Neural cell (in vitro differentiated cells): ENCODE measurements around the gene MAP2K6. TPM values are rescaled to one million over a fixed set of nuclear protein-coding genes. Genes with fewer than 3 reads are reported as not detected.

Source experiments
- H2AFZ ChIP-seq: fragments of 200-600, 300-800 bp; sonication (generic), shearing (Covaris generic); 2 replicates; pipeline ENCODE4 v1.6.0; 2014; ENCODE audit warnings: low read depth, mild to moderate bottlenecking, antibody characterized with exemption, low read length, moderate library complexity
- H3F3A ChIP-seq: fragments of 200-600 bp; shearing (Covaris generic); 2 replicates; pipeline ENCODE4 v1.6.1; 2016; ENCODE audit warnings: mild to moderate bottlenecking, moderate library complexity, mixed read lengths, antibody characterized with exemption, low read length; ENCODE audit not compliant: insufficient read depth, poor library complexity, severe bottlenecking
- H3K27ac ChIP-seq: fragments of 200-600, 300-800 bp; sonication (generic), shearing (Covaris generic); 2 replicates; pipeline ENCODE4 v1.5.1; 2014; ENCODE audit warnings: mild to moderate bottlenecking, low read length, moderate library complexity
- H3K27me3 ChIP-seq: fragments of 300-800, 200-600 bp; sonication (generic), shearing (Covaris generic); 2 replicates; pipeline ENCODE4 v1.6.0; 2014; ENCODE audit warnings: mild to moderate bottlenecking, low read depth, low read length, moderate library complexity; ENCODE audit not compliant: insufficient read depth
- H3K36me3 ChIP-seq: fragments of 300-800, 200-600 bp; sonication (generic), shearing (Covaris generic); 2 replicates; pipeline ENCODE4 v1.5.1; 2014; ENCODE audit warnings: mild to moderate bottlenecking, antibody characterized with exemption, low read length, moderate library complexity; ENCODE audit not compliant: insufficient read depth
- H3K4me2 ChIP-seq: fragments of 300-800, 200-600 bp; sonication (generic), shearing (Covaris generic); 2 replicates; pipeline ENCODE4 v1.6.0; 2014; ENCODE audit warnings: mild to moderate bottlenecking, low read length
- H3K4me3 ChIP-seq: fragments of 300-800, 200-600 bp; sonication (generic), shearing (Covaris generic); 2 replicates; pipeline ENCODE4 v1.5.1; 2014; ENCODE audit warnings: mild to moderate bottlenecking, low read length, moderate library complexity
- H3K79me2 ChIP-seq: fragments of 200-600 bp; shearing (Covaris generic); replicated peaks from 2 replicates; pipeline ENCODE4 v1.6.0; 2014; ENCODE audit warnings: mild to moderate bottlenecking, low read length, moderate library complexity; ENCODE audit not compliant: insufficient read depth
- H3K9ac ChIP-seq: fragments of 300-800, 200-600 bp; sonication (generic), shearing (Covaris generic); 2 replicates; pipeline ENCODE4 v1.6.1; 2016; ENCODE audit warnings: mild to moderate bottlenecking, low read length, mixed read lengths
- H3K9me2 ChIP-seq: fragments of 200-600 bp; shearing (Covaris generic); 2 replicates; pipeline ENCODE4 v1.6.1; 2016; ENCODE audit warnings: mild to moderate bottlenecking, low read length, mixed read lengths; ENCODE audit not compliant: insufficient read depth
- H3K9me3 ChIP-seq: fragments of 200-600, 300-800 bp; sonication (generic), shearing (Covaris generic); 2 replicates; pipeline ENCODE4 v1.6.1; 2016; ENCODE audit warnings: mild to moderate bottlenecking, mixed run types, low read length, moderate library complexity, mixed read lengths
- H4K20me1 ChIP-seq: fragments of 200-600 bp; shearing (Covaris generic); 2 replicates; pipeline ENCODE4 v1.6.1; 2016; ENCODE audit warnings: mild to moderate bottlenecking, mixed run types; ENCODE audit not compliant: insufficient read depth
- EP300 ChIP-seq: fragments of 450-650 bp; conservative IDR thresholded peaks from 2 replicates; pipeline ENCODE4 v1.6.1; 2014; ENCODE audit warnings: antibody characterized with exemption, mild to moderate bottlenecking, moderate library complexity; ENCODE audit not compliant: poor library complexity, severe bottlenecking
- EZH2 ChIP-seq: fragments of 200-600, 300-800 bp; shearing (Covaris generic), sonication (generic); IDR thresholded peaks from 2 replicates; pipeline ENCODE4 v1.6.1; 2014; ENCODE audit warnings: antibody characterized with exemption, low read length, borderline replicate concordance, mild to moderate bottlenecking; ENCODE audit not compliant: insufficient read depth, poor library complexity, severe bottlenecking
- MXI1 ChIP-seq: fragments of 450-650 bp; conservative IDR thresholded peaks from 2 replicates; pipeline ENCODE4 v1.6.1; 2014; ENCODE audit warnings: antibody characterized with exemption, mild to moderate bottlenecking; ENCODE audit not compliant: poor library complexity, severe bottlenecking
- POLR2AphosphoS5 ChIP-seq: IDR thresholded peaks from 2 replicates; pipeline ENCODE4 v1.6.1; 2012
- RAD21 ChIP-seq: fragments of 450-650 bp; conservative IDR thresholded peaks from 2 replicates; pipeline ENCODE4 v1.6.1; 2014; ENCODE audit warnings: antibody characterized with exemption, mild to moderate bottlenecking, moderate library complexity
- SMC3 ChIP-seq: fragments of 450-650 bp; conservative IDR thresholded peaks from 2 replicates; pipeline ENCODE4 v1.6.1; 2014; ENCODE audit warnings: antibody characterized with exemption, mild to moderate bottlenecking, moderate library complexity; ENCODE audit not compliant: poor library complexity
- TAF1 ChIP-seq: IDR thresholded peaks from 2 replicates; pipeline ENCODE4 v1.6.1; 2012; ENCODE audit warnings: low read depth
- polyA plus RNA-seq: library from polyadenylated mRNA; depleted of rRNA; stranded (reverse); fragments of >200 nt; gene quantifications from 2 replicates; pipeline ENCODE4 v1.2.3, GENCODE V29; 2014
- TF ChIP-seq, protein P1 (sequence below): IDR thresholded peaks from 2 replicates; pipeline ENCODE4 v1.6.1; 2012; ENCODE audit warnings: borderline replicate concordance
- TF ChIP-seq, protein P2 (sequence below): fragments of 450-650 bp; IDR thresholded peaks from 2 replicates; pipeline ENCODE4 v1.5.1; 2014; ENCODE audit warnings: antibody characterized with exemption, mild to moderate bottlenecking, moderate library complexity; ENCODE audit not compliant: poor library complexity, severe bottlenecking

Gene MAP2K6
- polyA plus RNA-seq, 1 donor from 2014 or later: 10.5 TPM

DNA sequence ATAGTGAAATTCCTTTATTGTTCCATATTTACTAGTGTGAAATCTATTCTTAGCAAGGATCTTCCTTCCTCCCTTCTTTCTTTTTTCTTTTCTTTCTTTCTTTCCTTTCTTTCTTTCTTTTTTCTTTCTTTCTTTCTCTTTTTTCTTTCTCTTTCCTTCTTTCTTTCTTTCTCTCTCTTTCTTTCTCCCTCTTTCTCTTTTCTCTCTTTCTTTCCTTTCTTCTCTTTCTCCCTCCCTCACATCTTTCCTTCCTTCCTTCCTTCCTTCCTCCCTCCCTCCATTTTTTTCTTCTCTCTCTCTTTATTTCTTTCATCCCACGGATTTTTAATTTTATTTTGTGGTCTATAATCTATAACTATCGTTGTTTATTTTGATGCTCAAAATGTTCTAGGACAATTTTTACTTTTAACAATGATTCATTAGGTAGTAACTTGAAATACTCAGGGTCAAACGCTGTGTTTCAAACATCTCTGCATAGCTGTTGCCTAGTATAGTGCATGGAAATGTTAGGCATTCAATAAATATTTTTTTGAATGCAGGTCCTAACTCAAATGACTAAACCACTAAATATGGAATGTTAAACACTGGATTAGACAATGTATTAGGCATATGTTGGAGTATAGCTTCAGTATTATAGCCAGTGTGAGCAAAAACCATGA lies 178.3 kb downstream of the MAP2K6 start:
- no peaks in the 10 kb centered on the region for H3K9me2 ChIP-seq
- TF ChIP-seq EZH2 (no peak), SMC3 (no peak), EP300 (no peak), RAD21 (no peak), MXI1 (no peak), TAF1 (no peak), POLR2AphosphoS5 (no peak)
- TF ChIP-seq, protein P1, sequence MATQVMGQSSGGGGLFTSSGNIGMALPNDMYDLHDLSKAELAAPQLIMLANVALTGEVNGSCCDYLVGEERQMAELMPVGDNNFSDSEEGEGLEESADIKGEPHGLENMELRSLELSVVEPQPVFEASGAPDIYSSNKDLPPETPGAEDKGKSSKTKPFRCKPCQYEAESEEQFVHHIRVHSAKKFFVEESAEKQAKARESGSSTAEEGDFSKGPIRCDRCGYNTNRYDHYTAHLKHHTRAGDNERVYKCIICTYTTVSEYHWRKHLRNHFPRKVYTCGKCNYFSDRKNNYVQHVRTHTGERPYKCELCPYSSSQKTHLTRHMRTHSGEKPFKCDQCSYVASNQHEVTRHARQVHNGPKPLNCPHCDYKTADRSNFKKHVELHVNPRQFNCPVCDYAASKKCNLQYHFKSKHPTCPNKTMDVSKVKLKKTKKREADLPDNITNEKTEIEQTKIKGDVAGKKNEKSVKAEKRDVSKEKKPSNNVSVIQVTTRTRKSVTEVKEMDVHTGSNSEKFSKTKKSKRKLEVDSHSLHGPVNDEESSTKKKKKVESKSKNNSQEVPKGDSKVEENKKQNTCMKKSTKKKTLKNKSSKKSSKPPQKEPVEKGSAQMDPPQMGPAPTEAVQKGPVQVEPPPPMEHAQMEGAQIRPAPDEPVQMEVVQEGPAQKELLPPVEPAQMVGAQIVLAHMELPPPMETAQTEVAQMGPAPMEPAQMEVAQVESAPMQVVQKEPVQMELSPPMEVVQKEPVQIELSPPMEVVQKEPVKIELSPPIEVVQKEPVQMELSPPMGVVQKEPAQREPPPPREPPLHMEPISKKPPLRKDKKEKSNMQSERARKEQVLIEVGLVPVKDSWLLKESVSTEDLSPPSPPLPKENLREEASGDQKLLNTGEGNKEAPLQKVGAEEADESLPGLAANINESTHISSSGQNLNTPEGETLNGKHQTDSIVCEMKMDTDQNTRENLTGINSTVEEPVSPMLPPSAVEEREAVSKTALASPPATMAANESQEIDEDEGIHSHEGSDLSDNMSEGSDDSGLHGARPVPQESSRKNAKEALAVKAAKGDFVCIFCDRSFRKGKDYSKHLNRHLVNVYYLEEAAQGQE: no peak
- TF ChIP-seq, protein P2, sequence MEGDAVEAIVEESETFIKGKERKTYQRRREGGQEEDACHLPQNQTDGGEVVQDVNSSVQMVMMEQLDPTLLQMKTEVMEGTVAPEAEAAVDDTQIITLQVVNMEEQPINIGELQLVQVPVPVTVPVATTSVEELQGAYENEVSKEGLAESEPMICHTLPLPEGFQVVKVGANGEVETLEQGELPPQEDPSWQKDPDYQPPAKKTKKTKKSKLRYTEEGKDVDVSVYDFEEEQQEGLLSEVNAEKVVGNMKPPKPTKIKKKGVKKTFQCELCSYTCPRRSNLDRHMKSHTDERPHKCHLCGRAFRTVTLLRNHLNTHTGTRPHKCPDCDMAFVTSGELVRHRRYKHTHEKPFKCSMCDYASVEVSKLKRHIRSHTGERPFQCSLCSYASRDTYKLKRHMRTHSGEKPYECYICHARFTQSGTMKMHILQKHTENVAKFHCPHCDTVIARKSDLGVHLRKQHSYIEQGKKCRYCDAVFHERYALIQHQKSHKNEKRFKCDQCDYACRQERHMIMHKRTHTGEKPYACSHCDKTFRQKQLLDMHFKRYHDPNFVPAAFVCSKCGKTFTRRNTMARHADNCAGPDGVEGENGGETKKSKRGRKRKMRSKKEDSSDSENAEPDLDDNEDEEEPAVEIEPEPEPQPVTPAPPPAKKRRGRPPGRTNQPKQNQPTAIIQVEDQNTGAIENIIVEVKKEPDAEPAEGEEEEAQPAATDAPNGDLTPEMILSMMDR: no peak
- no peaks in the 10 kb centered on the region for H3K9me3 ChIP-seq
- H3K9ac ChIP-seq: no peak overlapping the region
- H2AFZ ChIP-seq: no peak overlapping the region
- no peak overlapping the region for H3K4me3 ChIP-seq
- no peaks in the 10 kb centered on the region for H4K20me1 ChIP-seq
- H3K36me3 ChIP-seq: no peaks in the 10 kb centered on the region
- H3K27me3 ChIP-seq: no peaks in the 10 kb centered on the region
- H3F3A ChIP-seq: no peaks in the 10 kb centered on the region
- no peak overlapping the region for H3K27ac ChIP-seq
- H3K79me2 ChIP-seq: no peaks in the 10 kb centered on the region
- no peak overlapping the region for H3K4me2 ChIP-seq

DNA sequence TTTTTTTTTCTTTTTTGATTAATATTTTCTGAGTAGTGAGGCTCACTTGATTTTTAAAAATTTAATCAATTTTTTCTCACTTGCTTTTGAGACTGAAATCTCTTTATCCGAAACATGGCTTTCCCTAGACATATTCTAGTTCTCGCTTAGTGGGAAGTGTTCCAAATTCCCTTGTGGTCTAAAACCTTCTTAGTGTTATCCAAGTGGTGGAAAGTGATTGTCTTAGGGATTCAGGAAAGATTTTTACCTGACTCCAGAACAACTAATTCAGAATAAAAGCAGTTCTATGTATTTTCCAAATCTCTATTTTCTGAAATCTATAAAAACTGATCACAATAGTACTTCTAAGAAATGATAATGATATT lies 178.8 kb downstream of the MAP2K6 start:
- H4K20me1 ChIP-seq: no peaks in the 10 kb centered on the region
- TF ChIP-seq, protein P2: no peak
- no peak for TF ChIP-seq TAF1
- TF ChIP-seq RAD21: no peak
- TF ChIP-seq, protein P1: no peak
- no peak for TF ChIP-seq MXI1
- TF ChIP-seq EP300: no peak
- TF ChIP-seq SMC3: no peak
- TF ChIP-seq EZH2: no peak
- no peak for TF ChIP-seq POLR2AphosphoS5
- no peaks in the 10 kb centered on the region for H3F3A ChIP-seq
- H3K36me3 ChIP-seq: no peaks in the 10 kb centered on the region
- no peaks in the 10 kb centered on the region for H3K9me2 ChIP-seq
- H3K4me2 ChIP-seq: no peak overlapping the region
- H2AFZ ChIP-seq: no peak overlapping the region
- no peaks in the 10 kb centered on the region for H3K27me3 ChIP-seq
- H3K27ac ChIP-seq: no peak overlapping the region
- H3K4me3 ChIP-seq: no peak overlapping the region
- no peaks in the 10 kb centered on the region for H3K9me3 ChIP-seq
- H3K79me2 ChIP-seq: no peaks in the 10 kb centered on the region
- H3K9ac ChIP-seq: no peak overlapping the region
